Renal cortex interstitium (tissue), 15 donors: ENCODE results near the gene NEK1. TPM values are rescaled to one million over a fixed set of nuclear protein-coding genes. Genes with fewer than 3 reads are reported as not detected.
A peak's percentile ranks its signal among the peaks of the same experiment; 100 is the strongest.

Source experiments
- DNase-seq, 11 donors: peaks; one replicate each; pipeline ENCODE4 v3.0.0-alpha.2; 2013; ENCODE audit warnings: low read depth in 9 of 11, low spot score in 4 of 11; ENCODE audit errors: extremely low read depth in 1 of 11
- long read RNA-seq, 16 experiments: transcript quantifications; one replicate each; lab custom pipeline, GENCODE V29; 2026
- polyA plus RNA-seq, 3 donors: library from polyadenylated mRNA; unstranded; fragments of 120-200 nt; gene quantifications; one replicate each; pipeline ENCODE4 v1.2.1, GENCODE V29; 2013; ENCODE audit not compliant: insufficient read length in 3 of 3

NEK1 gene, protein sequence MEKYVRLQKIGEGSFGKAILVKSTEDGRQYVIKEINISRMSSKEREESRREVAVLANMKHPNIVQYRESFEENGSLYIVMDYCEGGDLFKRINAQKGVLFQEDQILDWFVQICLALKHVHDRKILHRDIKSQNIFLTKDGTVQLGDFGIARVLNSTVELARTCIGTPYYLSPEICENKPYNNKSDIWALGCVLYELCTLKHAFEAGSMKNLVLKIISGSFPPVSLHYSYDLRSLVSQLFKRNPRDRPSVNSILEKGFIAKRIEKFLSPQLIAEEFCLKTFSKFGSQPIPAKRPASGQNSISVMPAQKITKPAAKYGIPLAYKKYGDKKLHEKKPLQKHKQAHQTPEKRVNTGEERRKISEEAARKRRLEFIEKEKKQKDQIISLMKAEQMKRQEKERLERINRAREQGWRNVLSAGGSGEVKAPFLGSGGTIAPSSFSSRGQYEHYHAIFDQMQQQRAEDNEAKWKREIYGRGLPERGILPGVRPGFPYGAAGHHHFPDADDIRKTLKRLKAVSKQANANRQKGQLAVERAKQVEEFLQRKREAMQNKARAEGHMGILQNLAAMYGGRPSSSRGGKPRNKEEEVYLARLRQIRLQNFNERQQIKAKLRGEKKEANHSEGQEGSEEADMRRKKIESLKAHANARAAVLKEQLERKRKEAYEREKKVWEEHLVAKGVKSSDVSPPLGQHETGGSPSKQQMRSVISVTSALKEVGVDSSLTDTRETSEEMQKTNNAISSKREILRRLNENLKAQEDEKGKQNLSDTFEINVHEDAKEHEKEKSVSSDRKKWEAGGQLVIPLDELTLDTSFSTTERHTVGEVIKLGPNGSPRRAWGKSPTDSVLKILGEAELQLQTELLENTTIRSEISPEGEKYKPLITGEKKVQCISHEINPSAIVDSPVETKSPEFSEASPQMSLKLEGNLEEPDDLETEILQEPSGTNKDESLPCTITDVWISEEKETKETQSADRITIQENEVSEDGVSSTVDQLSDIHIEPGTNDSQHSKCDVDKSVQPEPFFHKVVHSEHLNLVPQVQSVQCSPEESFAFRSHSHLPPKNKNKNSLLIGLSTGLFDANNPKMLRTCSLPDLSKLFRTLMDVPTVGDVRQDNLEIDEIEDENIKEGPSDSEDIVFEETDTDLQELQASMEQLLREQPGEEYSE (N-terminal part only)
- polyA plus RNA-seq, result 10 to 100 TPM; 21.4 to 27.4 (median 23.5) TPM
- long read RNA-seq, donor 1, result 0 reads
- long read RNA-seq, donor 2, result 0 reads
- long read RNA-seq, donor 3, result 0 reads
- long read RNA-seq, donor 4, partial matches to known transcripts, result 13 of 19 reads
- long read RNA-seq, donor 4, other reads (novel, unspliced or antisense), result 6 of 19 reads
- long read RNA-seq, donor 5, result 0 reads
- long read RNA-seq, donor 6, result 0 reads
- long read RNA-seq, donor 7, result 0 reads
- long read RNA-seq, donor 8, result 0 reads
- long read RNA-seq, donor 9, result 0 reads
- long read RNA-seq, donor 10, result 0 reads
- long read RNA-seq, donor 11, partial matches to known transcripts, result 47 of 47 reads
- long read RNA-seq, donor 11, other reads (novel, unspliced or antisense), result 0 of 47 reads
- long read RNA-seq, donor 12, result 0 reads
- long read RNA-seq, donor 13, result 0 reads
- long read RNA-seq, donor 14, partial matches to known transcripts, result 43 of 50 reads
- long read RNA-seq, donor 14, other reads (novel, unspliced or antisense), result 7 of 50 reads
- long read RNA-seq, donor 15, result 0 reads
- long read RNA-seq, donor 16, result 0 reads

GRCh38 chr4:169611991-169612870 lies at the start of gene NEK1:
NEK1 (minus strand) TSS chr4:169612583; CDS start chr4:169602630, 9,953 bp downstream.
- DNase-seq, result peak; percentile 69 to 91 (median 81)

- DNase-seq, result no peak
These were observed 49.4 kb upstream of the NEK1 start for GRCh38 chr4:169661761-169662160.

GRCh38 chr4:169660929-169661328 lies 48.5 kb upstream of the NEK1 start:
- DNase-seq, result no peak

GRCh38 chr4:169659716-169660670 lies 47.6 kb upstream of the NEK1 start:
- DNase-seq, result peak; percentile 66 to 92 (median 83)

- no peak for DNase-seq
These were observed 46.8 kb upstream of the NEK1 start for GRCh38 chr4:169658975-169659715.

GRCh38 chr4:169658196-169658595 lies 45.8 kb upstream of the NEK1 start:
- no peak for DNase-seq

GRCh38 chr4:169657470-169658107 lies 45.2 kb upstream of the NEK1 start:
- no peak for DNase-seq

DNA sequence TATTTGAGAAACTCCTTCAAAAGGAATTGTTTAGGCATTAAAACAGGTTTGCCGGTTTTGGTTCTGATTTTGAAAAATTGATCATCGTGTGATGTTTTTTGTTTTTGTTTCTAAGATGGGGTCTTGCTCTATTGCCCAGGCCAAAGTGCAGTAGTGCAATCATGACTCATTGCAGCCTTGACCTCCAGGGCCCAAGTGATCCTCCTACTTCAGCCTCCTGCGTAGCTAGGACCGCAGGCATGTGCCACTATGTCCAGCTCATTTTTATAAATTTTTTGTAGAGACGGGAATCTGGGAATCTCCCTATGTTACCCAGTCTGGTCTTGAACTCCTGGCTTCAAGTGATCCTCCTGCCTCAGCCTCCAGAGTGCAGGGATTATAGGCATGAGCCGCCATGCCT lies 43.0 kb upstream of the NEK1 start:
- no peak for DNase-seq

DNA sequence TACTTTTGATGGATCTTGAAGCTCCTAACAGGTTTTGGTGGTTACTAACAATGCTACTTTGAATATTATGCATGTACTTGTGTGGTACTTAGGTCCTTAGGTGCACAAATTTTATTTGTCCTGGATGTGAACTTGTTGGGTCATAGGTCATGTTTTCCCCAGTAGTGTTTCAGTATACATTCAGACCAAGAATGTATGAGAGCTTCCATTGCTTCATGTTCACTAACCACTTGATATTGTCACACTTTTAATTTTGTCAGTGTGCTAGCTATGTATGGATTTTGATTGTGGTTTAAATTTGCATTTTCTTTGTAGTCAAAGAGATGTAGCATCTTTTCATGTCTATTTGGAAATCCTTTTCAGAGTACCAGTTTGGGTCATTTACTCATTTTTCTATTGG lies 40.2 kb upstream of the NEK1 start:
- no peak for DNase-seq

GRCh38 chr4:169650227-169650936 lies 38.0 kb upstream of the NEK1 start:
- no peak for DNase-seq

DNA sequence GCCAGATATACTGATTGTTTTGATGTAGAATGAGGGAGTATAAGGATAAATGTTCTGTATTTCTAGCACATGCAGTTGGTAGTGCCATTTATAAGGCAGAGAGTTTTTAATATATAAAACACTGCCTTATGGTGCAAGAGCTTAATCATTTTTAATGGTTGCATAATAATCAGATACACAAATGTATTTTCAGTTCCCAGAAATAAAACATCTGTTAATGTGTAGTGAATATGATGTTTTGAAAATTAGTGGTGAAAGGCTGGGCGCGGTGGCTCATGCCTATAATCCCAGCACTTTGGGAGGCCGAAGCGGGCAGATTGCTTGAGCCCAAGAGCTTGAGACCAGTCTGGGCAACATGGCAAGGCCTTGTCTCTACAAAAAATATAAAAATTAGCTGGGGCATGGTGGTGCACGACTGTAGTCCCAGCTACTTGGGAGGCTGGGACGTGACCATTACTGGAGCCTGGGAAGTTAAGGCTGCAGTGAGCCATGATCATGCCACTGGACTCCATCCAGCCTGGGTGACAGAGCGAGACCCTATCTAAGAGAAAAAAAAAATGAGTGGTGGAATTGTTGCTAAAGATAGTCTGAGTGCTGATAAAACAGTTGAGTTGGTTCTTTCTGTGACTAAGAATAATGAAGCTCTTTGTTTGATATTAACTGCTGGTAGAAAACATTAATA lies 37.3 kb upstream of the NEK1 start:
- no peak for DNase-seq

DNA sequence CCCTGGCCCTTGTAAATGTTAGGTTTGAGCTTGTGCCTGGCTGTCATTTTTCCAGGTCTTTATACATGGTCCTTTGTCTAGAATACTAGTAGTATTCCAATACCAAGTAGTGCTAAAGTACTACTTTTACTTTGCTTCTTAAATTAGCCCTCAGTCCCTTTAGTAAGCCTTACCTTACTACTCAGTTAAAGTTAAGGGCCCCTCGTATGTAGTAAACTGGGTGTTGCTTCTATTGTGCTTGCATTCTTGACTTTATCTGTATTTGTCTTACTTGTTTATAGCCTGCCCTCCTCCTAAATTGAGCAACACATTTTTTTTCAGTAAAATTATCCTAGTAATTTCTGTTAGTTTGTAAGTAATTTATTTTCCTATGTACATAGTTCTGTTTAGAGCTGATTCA lies 33.2 kb upstream of the NEK1 start:
- no peak for DNase-seq

- no peak for DNase-seq
These were observed 32.4 kb upstream of the NEK1 start for GRCh38 chr4:169644802-169645201.

DNA sequence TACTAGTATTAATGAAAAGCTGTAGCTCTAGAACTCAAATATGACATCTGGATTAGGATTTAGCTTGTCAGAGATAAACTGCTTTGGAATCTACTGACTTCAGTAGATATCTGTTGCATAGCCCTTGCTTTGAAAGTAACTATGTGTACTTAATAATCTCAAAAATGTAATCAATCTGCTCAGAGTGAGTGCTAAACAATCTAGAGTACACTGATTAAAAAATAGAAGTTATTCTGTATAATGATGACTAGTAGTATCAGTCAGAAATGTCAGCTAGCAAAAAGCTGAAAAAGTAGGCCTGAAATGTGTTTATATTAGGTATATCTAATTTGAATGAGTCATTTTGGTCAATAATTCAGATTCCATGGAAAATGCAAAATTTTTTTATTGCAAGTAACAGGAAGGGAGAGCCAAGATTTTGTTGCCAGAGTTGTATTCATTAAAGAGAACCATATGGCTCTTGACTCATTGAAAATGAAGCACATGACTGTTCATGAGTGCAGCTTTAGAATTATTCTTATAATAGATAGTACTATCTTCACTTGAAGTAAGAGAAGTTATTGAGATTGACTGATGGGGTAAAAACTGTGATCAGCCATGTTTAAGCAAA lies 28.0 kb upstream of the NEK1 start:
- DNase-seq, result no peak
